ENCODE results near the gene ZNF214.

Gene ZNF214

DNA sequence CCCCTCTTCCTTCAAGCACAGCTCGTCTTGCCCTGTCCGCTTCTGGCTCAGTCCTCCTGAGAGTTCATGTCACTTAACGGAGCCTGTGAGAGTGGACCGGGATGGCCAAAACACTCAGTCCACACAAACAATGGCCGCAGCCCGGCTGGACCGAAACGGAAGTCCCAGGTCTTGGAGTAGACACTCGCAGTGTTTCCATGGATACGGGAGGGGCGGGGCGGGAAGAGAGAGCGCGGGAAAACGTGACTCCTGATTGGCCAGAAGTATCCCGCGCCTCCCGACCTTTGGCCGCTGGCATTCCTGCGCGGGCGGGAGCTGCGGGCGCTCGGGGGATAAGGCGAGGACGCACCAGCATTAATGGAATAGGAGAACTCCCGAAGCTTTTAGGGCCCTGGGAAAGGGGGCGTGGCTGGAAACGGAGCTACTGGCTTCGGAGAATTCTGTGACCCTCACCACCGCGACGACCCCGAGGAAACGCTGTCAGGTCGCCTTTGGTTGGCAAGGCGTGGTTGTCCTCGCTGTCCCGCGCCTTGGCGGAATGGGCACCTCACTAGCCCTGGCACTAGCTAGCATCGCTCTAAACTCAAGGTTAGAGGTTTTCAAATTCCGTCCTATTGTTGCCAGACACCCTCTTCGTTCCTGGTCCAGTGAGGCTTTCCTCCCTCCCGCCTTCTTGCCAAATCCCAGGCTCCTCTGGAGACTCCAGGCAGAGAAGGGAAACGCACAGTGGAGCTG, at the start of gene ZNF214, which contains the start of gene NLRP14:
TSS of gene ZNF214 (minus strand) at position 164 of the 735 bp plus-strand sequence. CDS start 17,511 bp downstream, outside the sequence.
TSS of gene NLRP14 (plus strand) at position 297 of the 735 bp plus-strand sequence. CDS start 18,108 bp downstream, outside the sequence.
- DNase-seq, result no peak
- no peak for ATAC-seq

DNA sequence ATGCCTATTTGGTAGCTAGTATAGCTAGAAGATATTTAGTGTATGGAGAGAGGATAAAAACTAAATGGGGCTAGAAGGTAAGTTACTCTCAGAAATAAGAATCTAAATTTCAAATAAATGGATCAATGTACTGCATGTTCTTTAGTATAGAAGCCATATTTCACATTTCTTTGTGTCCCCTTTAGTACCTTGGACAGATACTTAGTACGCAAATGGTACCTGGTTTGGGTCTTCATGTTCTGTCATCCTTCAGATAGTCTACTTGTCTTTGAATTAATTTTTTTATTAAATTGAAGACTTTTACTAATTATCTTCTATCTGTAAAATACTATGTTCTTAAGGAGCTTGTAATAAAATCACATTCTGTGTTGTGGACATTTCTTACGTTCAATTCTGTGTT, 42.4 kb upstream of the ZNF214 start:
- no peak for ATAC-seq

DNA sequence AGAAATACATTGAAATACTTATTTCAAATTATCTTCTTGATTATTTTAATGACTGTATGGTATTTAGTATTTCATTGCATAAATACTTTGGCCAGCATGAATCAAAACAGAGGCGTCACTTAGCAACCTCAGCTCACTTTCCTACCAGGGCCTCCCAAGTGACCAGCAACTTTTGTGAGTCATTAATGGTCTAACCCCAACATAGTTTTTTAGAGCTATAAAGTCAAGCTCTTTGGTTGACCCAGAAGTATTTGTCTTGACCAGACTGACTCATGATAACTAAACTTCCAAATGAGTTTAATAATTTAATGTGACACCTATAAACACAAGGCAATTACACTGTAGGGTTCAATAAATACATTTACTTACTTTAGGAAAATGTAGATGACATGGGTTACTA, 40.7 kb upstream of the ZNF214 start:
- ATAC-seq, result no peak
- no peak for DNase-seq

More for the DNA sequence above, 42.4 kb upstream of the ZNF214 start:
- DNase-seq, result no peak

DNA sequence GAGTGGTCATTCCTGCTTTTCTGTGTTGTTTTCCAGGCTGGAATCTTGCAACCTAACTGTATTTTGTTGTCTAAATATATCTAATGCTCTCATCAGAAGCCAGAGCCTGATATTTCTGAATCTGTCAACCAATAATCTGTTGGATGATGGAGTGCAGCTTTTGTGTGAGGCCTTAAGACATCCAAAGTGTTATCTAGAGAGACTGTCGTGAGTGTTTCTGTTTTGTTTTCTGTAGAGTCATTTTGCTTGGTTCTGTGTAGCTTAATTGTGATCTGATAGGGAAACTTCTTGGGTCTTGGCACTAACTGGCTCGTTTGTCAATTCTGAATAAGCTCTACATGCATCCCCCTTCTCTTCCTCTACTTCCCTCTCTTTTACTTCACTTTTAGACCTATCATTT, 37.5 kb upstream of the ZNF214 start:
- ATAC-seq (no peak), DNase-seq (no peak)

DNA sequence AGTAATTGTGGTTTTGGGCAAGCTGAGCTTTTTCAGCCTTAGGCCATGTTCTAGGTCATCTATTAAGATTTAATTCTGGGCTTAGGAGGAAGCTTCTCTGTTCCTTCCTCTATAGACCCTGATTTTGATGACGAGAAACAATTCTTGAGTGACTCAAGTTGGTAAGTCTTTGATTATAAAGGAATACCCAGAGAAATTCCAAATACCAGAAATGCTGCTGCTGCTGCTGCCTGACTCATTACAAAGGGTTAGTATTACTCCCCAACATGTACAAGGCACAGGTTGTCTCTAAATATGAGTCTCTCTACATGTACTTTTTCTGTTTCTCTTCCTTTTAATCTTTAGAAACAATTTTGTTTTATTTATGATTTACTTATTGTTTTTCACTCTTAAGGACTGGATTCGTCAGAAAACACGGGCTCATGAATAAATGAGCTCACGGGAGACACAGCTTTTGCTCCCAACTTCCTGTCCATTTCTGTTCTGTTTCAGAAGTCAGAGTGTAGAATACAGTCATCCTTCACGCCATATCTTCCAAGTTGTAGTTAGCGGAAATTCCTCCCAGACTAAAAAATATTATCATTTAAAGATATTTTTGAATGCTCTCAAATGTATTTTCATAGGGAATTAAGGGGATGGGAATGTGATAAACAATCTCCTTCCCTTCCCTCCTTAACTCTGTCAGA, 36.8 kb upstream of the ZNF214 start:
- no peak for DNase-seq
- no peak for ATAC-seq

DNA sequence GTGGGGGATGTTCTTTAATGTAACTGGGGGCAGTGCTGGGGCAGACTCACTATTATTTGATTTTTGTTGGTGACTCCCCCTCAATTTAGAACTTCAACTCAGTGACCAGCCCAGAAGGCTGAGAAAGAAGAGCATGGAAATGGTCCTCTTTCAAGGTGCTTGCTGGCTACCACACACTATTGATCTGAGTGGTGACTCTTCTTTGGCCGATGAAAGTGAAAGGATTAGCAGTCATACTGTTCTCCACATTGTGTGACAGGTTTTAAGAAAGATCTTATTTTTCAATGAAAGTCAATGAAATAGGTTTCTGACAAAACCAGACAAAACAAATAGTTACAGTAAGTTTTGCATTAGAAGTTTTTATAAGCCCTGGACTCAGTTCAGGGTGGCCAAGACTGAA, 30.0 kb upstream of the ZNF214 start:
- DNase-seq (no peak), ATAC-seq (no peak)

DNA sequence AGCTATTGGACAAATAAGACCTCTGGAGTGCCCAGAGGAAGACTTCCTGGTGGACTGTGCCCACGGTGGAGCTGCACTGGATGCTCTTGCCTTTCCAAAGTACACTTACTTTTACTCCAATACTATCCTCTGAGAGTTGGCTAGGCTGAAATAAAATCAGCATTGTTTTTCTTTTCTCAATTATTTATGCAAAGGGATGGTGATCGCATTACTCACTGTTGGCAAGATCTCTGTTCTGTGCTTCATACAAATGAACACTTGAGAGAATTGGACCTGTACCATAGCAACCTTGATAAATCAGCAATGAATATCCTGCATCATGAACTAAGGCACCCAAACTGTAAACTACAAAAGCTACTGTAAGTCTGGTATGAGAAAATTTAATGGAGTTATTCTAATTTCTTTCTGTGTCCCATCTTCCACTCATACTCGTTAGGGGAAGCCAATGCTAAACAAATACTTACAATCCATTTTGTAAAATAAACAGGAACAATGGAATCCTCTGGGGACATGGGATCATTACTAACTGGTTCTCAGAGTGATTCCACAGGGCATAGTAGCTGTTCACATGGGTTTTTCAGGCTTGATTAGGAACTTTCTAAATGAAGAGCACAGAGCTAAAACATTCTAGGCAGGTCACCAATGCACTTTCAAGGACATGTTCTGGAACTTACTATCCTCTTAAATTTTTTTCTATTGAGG, 26.5 kb upstream of the ZNF214 start:
- ATAC-seq (no peak), DNase-seq (no peak)

DNA sequence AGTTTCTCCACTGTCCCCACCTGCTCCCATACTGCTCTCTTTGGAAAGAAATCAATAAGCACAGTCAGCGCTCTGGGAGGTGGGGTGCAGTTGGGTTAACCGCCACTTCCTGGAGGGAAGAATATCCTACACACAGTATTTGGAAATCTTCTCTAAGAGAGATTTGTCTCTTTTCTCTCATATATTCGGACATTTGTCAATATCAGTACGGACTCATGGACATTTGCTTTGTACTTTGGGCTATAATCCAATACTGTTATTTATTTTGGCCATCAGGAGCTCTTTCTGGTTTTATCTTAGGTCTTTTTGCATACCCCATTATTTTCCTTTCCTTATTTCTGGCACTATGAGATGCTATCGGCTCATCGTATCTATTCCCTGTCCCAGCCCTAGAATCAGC, 13.9 kb upstream of the ZNF214 start:
- no peak for DNase-seq
- ATAC-seq, result no peak

DNA sequence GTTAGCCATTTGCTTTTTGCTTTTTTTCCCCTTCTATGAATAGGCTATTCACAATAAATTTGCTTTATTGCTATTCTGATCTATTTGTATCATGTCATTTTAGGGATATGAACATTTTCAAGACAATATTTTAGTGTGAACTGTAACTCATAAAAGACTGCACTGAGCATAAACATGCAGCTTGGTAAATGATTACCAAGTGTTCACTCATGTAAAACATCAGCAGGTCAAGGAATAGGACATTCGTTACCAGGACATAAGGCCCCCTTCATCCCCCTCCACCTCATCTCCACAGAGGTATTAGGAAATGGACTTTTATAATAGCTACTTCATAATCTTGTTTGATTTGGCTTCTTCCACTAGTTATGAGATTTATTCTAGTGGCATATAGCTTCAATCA, 12.5 kb upstream of the ZNF214 start:
- DNase-seq (no peak), ATAC-seq (no peak)

DNA sequence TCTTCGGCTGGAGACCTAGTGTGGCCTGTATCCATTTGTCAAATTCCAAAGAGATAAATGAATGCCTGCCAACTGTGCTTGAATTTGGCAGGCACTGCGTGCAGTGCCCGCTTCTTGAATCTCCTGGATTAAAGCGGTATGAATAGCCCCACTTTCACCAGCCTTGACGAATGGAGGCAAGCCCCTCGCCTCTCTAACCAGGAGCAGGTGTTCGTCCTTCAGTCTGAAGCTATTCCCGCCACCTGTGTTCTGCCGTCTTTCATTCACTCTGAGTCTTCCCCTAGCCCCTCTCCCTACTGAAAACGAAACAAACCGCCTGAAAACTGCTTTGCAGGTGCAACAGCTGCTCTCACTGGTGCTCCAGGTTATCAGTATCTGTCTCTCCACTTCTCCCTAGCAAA, 11.3 kb upstream of the ZNF214 start:
- DNase-seq, result no peak
- ATAC-seq, result no peak

DNA sequence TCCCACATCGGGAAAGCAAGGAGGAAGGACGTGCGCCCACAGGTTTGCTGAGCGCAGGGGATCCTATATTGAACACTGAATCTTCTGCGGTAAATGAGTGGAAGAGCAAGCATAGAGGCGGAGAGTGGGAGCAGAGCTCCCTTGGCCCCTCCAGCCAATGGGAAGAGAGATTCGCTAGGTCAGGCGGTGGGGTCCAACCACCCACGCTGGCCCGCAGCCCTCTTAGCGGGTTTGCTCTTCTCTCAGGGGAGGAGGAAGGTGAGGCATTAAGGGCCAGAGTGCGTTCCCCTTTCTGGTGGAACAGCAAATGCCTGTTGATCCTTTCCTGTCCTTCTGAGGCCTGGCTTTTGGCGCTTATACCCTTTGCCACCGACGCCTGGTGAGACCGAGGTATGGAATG, 10.7 kb upstream of the ZNF214 start:
- ATAC-seq (no peak), DNase-seq (no peak)

DNA sequence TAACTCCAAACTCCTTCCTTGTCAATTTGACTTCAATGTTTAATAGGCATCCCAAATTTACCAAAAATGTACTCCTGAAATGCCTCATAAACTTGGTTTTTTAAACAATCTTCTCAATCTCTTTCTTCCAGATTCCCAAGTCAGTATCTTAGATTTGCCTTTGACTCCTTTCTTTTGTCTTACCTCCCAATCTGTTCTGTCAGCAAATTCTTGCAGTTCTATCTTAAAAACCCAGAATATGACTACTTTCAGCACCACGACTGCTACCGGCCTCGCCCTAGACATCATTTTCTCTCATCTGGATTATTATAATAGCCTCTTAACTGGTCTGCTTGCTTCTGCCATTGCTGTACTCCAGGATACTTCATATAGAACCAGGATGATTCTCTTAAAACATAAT, 8.0 kb upstream of the ZNF214 start:
- DNase-seq (no peak), ATAC-seq (no peak)

DNA sequence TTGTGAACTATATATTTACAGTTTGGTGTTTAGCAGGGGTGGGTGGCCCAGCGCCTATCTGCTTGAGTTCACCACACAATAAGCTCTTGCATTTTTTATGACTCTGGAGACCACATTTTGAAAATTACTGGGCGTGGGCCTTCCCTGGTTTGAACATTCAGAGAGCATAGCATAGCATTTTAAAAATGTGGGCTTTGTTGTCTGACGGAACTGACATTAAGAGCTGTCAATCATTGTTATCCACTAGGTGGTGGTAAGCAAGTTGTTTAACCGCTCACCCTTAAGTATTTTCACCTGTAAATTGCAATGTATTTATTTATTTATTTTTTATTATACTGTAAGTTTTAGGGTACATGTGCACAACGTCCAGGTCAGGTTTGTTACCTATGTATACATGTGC, 1.2 kb upstream of the ZNF214 start:
- ATAC-seq (no peak), DNase-seq (no peak)

DNA sequence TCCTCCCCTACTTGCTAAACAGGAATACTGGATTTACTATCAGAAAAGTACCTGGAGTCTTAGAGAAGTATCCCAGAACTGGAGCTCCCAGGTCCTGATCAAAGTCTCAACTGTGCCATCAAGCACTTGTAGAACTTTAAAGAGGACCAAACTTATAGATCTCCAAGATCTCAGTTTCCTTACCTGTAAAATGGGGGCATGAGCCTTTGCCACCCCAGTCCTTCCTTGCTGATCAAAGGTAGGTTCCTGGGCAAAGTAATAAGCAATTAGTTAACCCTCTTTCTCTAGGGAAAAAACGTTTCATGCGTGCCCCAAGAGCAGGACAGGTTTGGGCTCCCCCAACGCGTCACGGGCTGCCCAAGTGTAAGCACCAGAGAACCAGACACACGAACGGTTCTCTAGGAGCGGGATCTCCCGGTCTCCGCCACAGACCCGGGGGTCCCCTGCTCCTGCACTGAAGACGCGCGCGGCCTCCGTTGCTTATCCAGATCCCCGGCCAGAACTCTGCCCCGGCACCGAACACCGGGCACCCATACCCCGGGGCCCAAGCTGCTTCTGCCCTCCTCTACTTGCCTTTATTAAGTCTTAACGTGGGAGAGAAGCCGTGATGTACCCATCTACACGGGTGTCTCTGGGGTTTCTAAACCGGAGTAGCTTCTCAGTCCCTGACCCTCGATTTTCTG, 505 bp downstream of the ZNF214 start:
- DNase-seq (no peak), ATAC-seq (no peak)

DNA sequence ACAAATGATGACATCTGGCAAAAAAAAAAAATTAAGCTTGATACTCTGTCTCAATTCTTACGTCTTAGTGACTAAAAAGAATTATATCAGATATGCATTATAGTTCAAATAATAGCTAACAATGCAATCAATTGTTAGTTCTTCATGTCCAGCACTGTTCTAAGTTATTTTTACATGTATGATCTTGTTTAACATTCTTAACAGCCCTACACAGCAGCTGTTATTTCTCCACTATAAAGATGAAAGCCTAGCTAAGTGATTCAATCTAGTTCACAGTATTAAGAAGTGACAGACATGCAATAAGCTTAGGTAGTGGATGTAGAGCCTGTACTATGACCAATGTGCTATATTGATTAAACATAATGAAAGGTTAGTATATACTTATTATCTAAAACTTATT, 4.1 kb downstream of the ZNF214 start:
- no peak for ATAC-seq

DNA sequence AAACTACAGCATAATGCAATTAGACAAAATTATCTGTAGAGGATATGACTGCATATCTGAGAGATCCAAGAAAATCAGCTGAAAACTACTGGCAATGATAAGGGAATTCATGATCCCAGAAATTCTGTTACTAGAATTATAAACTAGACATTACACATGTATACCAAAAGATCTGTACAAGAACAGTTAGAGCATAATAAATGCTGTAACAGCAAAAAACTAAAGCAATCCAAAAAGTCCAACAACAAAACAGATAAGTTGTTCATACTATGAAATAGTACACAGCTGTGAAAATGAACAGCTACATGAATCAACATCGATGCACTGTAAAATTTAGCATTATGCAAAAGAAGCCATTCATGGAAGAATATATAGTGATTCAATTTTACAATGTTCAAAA, 6.0 kb downstream of the ZNF214 start:
- DNase-seq, result no peak
- ATAC-seq, result no peak

More for the DNA sequence above, 4.1 kb downstream of the ZNF214 start:
- no peak for DNase-seq

DNA sequence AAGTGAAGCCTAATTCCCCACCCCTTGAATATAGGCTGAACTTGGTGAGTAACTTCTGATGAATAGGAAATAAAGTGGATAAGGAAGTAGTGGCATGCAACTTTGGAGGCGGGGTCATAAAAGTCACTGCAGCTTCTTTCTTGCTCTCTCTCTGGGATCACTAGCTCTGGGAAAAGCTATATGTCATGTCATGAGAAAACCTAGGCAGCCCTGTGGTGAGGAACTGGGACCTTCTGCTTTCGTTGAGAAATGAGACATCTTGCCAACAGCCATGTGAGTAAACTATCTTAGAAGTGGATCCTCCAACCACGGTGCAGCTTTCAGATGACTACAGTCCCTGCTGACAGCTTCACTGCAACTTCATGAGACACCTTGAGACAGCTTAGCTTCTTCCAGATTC, 15.7 kb downstream of the ZNF214 start:
- DNase-seq (no peak), ATAC-seq (no peak)

DNA sequence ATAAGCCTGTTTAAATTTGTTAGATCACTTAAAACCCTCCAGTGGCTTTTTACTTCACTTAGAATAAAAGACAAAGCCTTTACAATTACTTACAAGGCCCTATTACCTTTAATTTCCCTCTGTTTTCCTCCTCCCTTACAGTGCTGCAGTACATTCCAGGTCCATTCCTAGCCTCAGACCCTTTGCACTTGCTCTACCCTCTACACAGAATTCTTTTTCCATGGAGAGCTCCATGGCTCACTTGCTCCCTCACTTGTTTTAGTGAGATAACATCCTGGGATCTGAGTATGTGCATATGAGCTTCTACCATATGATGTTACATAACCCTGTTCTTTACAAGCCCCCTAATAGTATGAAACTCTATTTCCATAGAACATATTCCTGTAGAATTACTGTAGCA, 24.4 kb downstream of the ZNF214 start:
- DNase-seq (no peak), ATAC-seq (no peak)

DNA sequence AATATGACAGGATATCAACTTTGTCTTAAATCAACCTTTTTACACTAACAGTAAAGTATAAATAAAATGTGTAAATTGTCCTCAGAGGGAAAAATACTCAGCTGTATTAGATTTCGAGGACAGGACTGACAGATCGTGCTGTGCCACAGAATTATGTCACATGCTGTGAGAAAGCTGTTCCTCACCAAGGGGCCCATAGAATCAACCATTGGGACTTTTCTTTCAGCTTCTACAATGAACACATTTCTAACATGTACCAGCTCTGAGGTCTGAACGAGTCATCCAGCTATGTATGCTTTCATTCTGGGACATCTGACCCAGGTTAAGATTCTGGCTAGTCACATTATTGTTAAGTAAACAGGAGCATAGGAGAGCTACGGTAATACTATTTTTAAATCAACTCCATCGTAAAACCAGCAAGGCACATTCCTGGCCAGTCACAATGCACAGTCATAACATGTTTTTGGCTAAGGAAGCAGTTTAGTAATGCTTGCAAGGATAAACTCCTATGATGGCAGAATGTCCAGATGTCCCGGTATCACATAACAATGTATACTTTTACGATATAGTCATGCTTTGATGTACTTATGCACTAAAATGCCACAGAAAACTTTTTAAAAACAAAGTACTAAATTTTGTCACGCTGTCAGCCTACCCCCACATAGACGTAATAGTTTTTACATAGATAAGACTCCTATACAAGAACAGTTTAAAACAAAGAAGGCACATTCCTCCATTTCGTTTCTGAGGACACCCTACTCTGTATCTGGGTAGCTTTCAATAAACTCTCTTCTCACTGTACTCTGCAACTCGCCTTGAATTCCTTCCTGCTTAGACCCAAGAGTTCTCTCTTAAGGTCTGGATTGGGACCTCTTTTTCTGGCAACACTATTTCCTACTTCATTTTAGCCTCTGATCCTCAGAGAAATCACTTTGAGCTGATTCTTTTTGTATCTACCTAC, 27.4 kb downstream of the ZNF214 start:
- DNase-seq (no peak), ATAC-seq (no peak)

DNA sequence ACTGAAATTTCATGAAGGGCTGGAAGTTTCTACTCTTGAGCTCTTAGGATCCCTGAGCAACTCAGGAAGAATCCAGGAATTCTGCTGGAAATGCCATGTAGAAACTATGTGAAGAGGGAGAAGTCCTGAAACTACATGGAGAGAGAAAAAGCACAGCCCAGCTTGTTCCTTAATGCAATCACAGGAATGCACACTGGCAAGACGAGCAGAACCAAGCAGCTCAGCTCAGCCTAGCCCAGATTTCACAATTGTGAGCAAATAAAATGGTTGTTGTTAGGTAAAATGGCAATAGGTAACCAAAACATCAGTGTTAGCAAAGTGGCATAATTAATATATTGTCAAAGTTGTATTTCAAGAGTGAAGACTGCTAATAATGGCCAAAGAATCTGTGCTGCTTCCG, 28.1 kb downstream of the ZNF214 start:
- DNase-seq, result no peak
- no peak for ATAC-seq

DNA sequence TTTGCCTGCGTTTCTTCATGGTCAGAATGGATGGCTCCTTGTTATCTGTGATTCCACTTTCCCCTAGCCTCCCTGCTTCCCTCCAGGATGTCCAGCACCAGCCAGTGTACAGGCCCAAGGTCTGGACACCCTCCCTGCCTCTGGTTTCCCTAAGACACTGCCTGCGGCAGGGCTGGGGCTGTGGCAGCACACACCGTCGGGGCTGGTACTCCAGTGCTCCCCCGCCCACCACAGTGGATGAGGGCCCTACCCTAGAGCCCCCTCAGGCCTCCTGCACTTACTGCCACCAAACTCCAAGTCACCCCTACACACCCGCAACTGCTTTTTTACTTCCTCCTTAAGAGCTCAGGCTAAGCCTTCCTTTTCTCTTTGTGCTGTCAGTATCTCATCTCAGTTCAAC, 28.9 kb downstream of the ZNF214 start:
- ATAC-seq, result no peak

More for the DNA sequence above, 28.9 kb downstream of the ZNF214 start:
- DNase-seq, result no peak
